Neural cell (in vitro differentiated cells): ENCODE data around the gene DPH5. TPM values are rescaled to one million over a fixed set of nuclear protein-coding genes. Genes with fewer than 3 reads are reported as not detected.
"Not testable (repeated sequence)": the region's sequence is repeated elsewhere in the genome, so short reads cannot be mapped to it uniquely, and the experiment has no call there.

Experiments
- H2AFZ ChIP-seq: fragments of 200-600, 300-800 bp; sonication (generic), shearing (Covaris generic); 2 replicates; pipeline ENCODE4 v1.6.0; 2014; ENCODE audit warnings: low read depth, mild to moderate bottlenecking, antibody characterized with exemption, low read length, moderate library complexity
- H3F3A ChIP-seq: fragments of 200-600 bp; shearing (Covaris generic); 2 replicates; pipeline ENCODE4 v1.6.1; 2016; ENCODE audit warnings: mild to moderate bottlenecking, moderate library complexity, mixed read lengths, antibody characterized with exemption, low read length; ENCODE audit not compliant: insufficient read depth, poor library complexity, severe bottlenecking
- H3K27ac ChIP-seq: fragments of 200-600, 300-800 bp; sonication (generic), shearing (Covaris generic); 2 replicates; pipeline ENCODE4 v1.5.1; 2014; ENCODE audit warnings: mild to moderate bottlenecking, low read length, moderate library complexity
- H3K27me3 ChIP-seq: fragments of 300-800, 200-600 bp; sonication (generic), shearing (Covaris generic); 2 replicates; pipeline ENCODE4 v1.6.0; 2014; ENCODE audit warnings: mild to moderate bottlenecking, low read depth, low read length, moderate library complexity; ENCODE audit not compliant: insufficient read depth
- H3K36me3 ChIP-seq: fragments of 300-800, 200-600 bp; sonication (generic), shearing (Covaris generic); 2 replicates; pipeline ENCODE4 v1.5.1; 2014; ENCODE audit warnings: mild to moderate bottlenecking, antibody characterized with exemption, low read length, moderate library complexity; ENCODE audit not compliant: insufficient read depth
- H3K4me2 ChIP-seq: fragments of 300-800, 200-600 bp; sonication (generic), shearing (Covaris generic); 2 replicates; pipeline ENCODE4 v1.6.0; 2014; ENCODE audit warnings: mild to moderate bottlenecking, low read length
- H3K4me3 ChIP-seq: fragments of 300-800, 200-600 bp; sonication (generic), shearing (Covaris generic); 2 replicates; pipeline ENCODE4 v1.5.1; 2014; ENCODE audit warnings: mild to moderate bottlenecking, low read length, moderate library complexity
- H3K79me2 ChIP-seq: fragments of 200-600 bp; shearing (Covaris generic); replicated peaks from 2 replicates; pipeline ENCODE4 v1.6.0; 2014; ENCODE audit warnings: mild to moderate bottlenecking, low read length, moderate library complexity; ENCODE audit not compliant: insufficient read depth
- H3K9ac ChIP-seq: fragments of 300-800, 200-600 bp; sonication (generic), shearing (Covaris generic); 2 replicates; pipeline ENCODE4 v1.6.1; 2016; ENCODE audit warnings: mild to moderate bottlenecking, low read length, mixed read lengths
- H3K9me2 ChIP-seq: fragments of 200-600 bp; shearing (Covaris generic); 2 replicates; pipeline ENCODE4 v1.6.1; 2016; ENCODE audit warnings: mild to moderate bottlenecking, low read length, mixed read lengths; ENCODE audit not compliant: insufficient read depth
- H3K9me3 ChIP-seq: fragments of 200-600, 300-800 bp; sonication (generic), shearing (Covaris generic); 2 replicates; pipeline ENCODE4 v1.6.1; 2016; ENCODE audit warnings: mild to moderate bottlenecking, mixed run types, low read length, moderate library complexity, mixed read lengths
- H4K20me1 ChIP-seq: fragments of 200-600 bp; shearing (Covaris generic); 2 replicates; pipeline ENCODE4 v1.6.1; 2016; ENCODE audit warnings: mild to moderate bottlenecking, mixed run types; ENCODE audit not compliant: insufficient read depth
- EP300 ChIP-seq: fragments of 450-650 bp; conservative IDR thresholded peaks from 2 replicates; pipeline ENCODE4 v1.6.1; 2014; ENCODE audit warnings: antibody characterized with exemption, mild to moderate bottlenecking, moderate library complexity; ENCODE audit not compliant: poor library complexity, severe bottlenecking
- EZH2 ChIP-seq: fragments of 200-600, 300-800 bp; shearing (Covaris generic), sonication (generic); IDR thresholded peaks from 2 replicates; pipeline ENCODE4 v1.6.1; 2014; ENCODE audit warnings: antibody characterized with exemption, low read length, borderline replicate concordance, mild to moderate bottlenecking; ENCODE audit not compliant: insufficient read depth, poor library complexity, severe bottlenecking
- MXI1 ChIP-seq: fragments of 450-650 bp; conservative IDR thresholded peaks from 2 replicates; pipeline ENCODE4 v1.6.1; 2014; ENCODE audit warnings: antibody characterized with exemption, mild to moderate bottlenecking; ENCODE audit not compliant: poor library complexity, severe bottlenecking
- POLR2AphosphoS5 ChIP-seq: IDR thresholded peaks from 2 replicates; pipeline ENCODE4 v1.6.1; 2012
- RAD21 ChIP-seq: fragments of 450-650 bp; conservative IDR thresholded peaks from 2 replicates; pipeline ENCODE4 v1.6.1; 2014; ENCODE audit warnings: antibody characterized with exemption, mild to moderate bottlenecking, moderate library complexity
- SMC3 ChIP-seq: fragments of 450-650 bp; conservative IDR thresholded peaks from 2 replicates; pipeline ENCODE4 v1.6.1; 2014; ENCODE audit warnings: antibody characterized with exemption, mild to moderate bottlenecking, moderate library complexity; ENCODE audit not compliant: poor library complexity
- TAF1 ChIP-seq: IDR thresholded peaks from 2 replicates; pipeline ENCODE4 v1.6.1; 2012; ENCODE audit warnings: low read depth
- polyA plus RNA-seq: library from polyadenylated mRNA; depleted of rRNA; stranded (reverse); fragments of >200 nt; gene quantifications from 2 replicates; pipeline ENCODE4 v1.2.3, GENCODE V29; 2014
- TF ChIP-seq, protein P1 (sequence below): fragments of 450-650 bp; IDR thresholded peaks from 2 replicates; pipeline ENCODE4 v1.5.1; 2014; ENCODE audit warnings: antibody characterized with exemption, mild to moderate bottlenecking, moderate library complexity; ENCODE audit not compliant: poor library complexity, severe bottlenecking
- TF ChIP-seq, protein P2 (sequence below): IDR thresholded peaks from 2 replicates; pipeline ENCODE4 v1.6.1; 2012; ENCODE audit warnings: borderline replicate concordance

DPH5 gene
- polyA plus RNA-seq, 1 donor from 2014 or later = 55.7 TPM

DNA sequence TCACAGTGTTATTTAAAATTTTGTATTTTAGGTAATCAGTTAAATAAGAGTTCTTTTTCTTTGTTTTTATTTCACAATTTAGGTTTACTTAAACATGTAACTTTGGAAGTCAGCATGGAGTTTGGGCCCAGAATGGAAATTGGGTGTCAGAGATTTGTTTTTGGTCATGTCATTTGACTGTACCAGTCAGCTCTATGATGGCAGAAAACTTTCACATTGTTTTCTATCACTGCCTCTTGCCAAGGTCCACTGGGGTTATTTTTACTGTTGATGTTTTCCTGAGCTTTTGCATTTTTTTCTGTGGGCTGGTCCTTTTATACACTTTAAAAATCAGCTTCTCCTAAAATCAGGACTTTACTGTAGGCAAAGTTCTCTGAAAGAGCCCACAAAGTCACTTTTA lies 75.2 kb downstream of the DPH5 start:
- no peaks in the 10 kb centered on the region for H3K79me2 ChIP-seq
- H3K27ac ChIP-seq = no peak overlapping the region
- no peaks in the 10 kb centered on the region for H3K36me3 ChIP-seq
- H2AFZ ChIP-seq = no peak overlapping the region
- H3K4me2 ChIP-seq = no peak overlapping the region
- no peaks in the 10 kb centered on the region for H3K9me2 ChIP-seq
- no peak overlapping the region for H3K4me3 ChIP-seq
- no peaks in the 10 kb centered on the region for H4K20me1 ChIP-seq
- no peaks in the 10 kb centered on the region for H3K27me3 ChIP-seq
- no peaks in the 10 kb centered on the region for H3K9me3 ChIP-seq
- H3K9ac ChIP-seq = no peak overlapping the region
- no peaks in the 10 kb centered on the region for H3F3A ChIP-seq
- no peak for TF ChIP-seq EZH2
- TF ChIP-seq, protein P1, sequence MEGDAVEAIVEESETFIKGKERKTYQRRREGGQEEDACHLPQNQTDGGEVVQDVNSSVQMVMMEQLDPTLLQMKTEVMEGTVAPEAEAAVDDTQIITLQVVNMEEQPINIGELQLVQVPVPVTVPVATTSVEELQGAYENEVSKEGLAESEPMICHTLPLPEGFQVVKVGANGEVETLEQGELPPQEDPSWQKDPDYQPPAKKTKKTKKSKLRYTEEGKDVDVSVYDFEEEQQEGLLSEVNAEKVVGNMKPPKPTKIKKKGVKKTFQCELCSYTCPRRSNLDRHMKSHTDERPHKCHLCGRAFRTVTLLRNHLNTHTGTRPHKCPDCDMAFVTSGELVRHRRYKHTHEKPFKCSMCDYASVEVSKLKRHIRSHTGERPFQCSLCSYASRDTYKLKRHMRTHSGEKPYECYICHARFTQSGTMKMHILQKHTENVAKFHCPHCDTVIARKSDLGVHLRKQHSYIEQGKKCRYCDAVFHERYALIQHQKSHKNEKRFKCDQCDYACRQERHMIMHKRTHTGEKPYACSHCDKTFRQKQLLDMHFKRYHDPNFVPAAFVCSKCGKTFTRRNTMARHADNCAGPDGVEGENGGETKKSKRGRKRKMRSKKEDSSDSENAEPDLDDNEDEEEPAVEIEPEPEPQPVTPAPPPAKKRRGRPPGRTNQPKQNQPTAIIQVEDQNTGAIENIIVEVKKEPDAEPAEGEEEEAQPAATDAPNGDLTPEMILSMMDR = no peak
- no peak for TF ChIP-seq POLR2AphosphoS5
- TF ChIP-seq MXI1 = no peak
- no peak for TF ChIP-seq TAF1
- no peak for TF ChIP-seq RAD21
- no peak for TF ChIP-seq EP300
- TF ChIP-seq SMC3 = no peak
- TF ChIP-seq, protein P2, sequence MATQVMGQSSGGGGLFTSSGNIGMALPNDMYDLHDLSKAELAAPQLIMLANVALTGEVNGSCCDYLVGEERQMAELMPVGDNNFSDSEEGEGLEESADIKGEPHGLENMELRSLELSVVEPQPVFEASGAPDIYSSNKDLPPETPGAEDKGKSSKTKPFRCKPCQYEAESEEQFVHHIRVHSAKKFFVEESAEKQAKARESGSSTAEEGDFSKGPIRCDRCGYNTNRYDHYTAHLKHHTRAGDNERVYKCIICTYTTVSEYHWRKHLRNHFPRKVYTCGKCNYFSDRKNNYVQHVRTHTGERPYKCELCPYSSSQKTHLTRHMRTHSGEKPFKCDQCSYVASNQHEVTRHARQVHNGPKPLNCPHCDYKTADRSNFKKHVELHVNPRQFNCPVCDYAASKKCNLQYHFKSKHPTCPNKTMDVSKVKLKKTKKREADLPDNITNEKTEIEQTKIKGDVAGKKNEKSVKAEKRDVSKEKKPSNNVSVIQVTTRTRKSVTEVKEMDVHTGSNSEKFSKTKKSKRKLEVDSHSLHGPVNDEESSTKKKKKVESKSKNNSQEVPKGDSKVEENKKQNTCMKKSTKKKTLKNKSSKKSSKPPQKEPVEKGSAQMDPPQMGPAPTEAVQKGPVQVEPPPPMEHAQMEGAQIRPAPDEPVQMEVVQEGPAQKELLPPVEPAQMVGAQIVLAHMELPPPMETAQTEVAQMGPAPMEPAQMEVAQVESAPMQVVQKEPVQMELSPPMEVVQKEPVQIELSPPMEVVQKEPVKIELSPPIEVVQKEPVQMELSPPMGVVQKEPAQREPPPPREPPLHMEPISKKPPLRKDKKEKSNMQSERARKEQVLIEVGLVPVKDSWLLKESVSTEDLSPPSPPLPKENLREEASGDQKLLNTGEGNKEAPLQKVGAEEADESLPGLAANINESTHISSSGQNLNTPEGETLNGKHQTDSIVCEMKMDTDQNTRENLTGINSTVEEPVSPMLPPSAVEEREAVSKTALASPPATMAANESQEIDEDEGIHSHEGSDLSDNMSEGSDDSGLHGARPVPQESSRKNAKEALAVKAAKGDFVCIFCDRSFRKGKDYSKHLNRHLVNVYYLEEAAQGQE = no peak

DNA sequence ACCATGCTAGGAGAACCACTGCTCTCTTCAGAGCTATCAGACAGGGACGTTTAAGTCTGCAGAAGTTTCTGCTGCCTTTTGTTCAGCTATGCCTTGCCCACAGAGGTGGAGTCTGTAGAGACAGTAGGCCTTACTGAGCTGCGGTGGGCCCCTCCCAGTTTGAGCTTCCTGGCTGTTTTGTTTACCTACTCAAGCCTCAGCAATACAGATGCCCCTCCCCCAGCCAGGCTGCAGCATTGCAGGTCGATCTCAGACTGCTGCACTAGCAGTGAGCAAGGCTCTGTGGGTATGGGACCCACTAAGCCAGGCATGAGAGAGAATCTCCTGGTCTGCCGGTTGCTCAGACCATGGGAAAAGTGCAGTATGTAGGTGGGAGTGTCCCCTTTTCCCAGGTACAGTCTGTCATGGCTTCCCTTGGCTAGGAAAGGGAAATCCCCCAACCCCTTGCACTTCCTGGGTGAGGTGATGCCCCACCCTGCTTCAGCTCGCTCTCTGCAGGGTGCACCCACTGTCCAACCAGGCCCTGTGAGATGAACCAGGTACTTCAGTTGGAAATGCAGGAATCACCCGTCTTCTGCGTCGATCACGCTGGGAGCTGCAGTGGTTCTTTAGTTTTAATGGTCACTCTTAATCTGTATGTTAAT lies 75.9 kb downstream of the DPH5 start:
- H3K4me2 ChIP-seq, H4K20me1 ChIP-seq, H3K9me3 ChIP-seq, H3K27me3 ChIP-seq, H2AFZ ChIP-seq, H3K27ac ChIP-seq, H3K9me2 ChIP-seq, H3K79me2 ChIP-seq, H3K36me3 ChIP-seq, H3K4me3 ChIP-seq, H3K9ac ChIP-seq, H3F3A ChIP-seq: not testable (repeated sequence)

DNA sequence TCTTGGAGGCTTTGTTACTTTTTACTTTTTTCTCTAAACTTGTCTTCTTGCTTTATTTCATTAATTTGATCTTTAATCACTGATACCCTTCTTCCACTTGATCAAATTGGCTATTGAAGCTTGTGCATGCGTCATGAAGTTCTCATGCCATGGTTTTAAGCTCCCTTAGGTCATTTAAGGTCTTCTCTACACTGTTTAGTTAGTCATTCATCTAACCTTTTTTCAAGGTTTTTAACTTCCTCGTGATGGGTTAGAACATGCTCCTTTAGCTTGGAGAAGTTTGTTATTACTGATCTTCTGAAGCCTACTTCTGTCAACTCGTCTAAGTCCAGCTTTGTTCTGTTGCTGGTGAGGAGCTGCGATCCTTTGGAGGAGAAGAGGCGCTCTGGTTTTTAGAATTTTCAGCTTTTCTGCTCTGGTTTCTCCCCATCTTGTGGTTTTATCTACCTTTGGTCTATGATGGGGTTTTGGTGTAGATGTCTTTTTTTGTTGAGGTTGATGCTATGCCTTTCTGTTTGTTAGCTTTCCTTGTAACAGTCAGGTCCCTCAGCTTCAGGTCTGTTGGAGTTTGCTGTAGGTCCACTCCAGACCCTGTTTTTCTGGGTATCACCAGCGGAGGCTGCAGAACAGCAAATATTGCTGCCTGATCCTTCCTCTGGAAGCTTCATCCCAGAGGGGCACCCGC lies 76.7 kb downstream of the DPH5 start:
- H3F3A ChIP-seq, H3K9ac ChIP-seq, H3K27me3 ChIP-seq, H3K4me2 ChIP-seq, H4K20me1 ChIP-seq, H3K79me2 ChIP-seq, H3K4me3 ChIP-seq, H3K27ac ChIP-seq, H3K9me2 ChIP-seq, H2AFZ ChIP-seq, H3K9me3 ChIP-seq, H3K36me3 ChIP-seq: not testable (repeated sequence)

DNA sequence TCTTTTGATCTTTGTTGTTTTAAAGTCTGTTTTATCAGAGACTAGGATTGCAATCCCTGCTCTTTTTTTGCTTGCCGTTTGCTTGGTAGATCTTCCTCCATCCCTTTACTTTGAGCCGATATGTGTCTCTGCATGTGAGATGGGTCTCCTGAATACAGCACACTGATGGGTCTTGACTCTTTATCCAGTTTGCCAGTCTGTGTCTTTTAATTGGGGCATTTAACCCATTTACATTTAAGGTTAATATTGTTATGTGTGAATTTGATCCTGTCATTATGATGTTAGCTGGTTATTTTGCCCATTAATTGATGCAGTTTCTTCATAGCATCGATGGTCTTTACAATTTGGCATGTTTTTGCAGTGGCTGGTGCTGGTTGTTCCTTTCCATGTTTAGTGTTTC lies 77.8 kb downstream of the DPH5 start:
- H3K36me3 ChIP-seq, H2AFZ ChIP-seq, H3K4me3 ChIP-seq, H3K79me2 ChIP-seq, H3K9me2 ChIP-seq, H3K27me3 ChIP-seq, H3K9me3 ChIP-seq, H3F3A ChIP-seq, H3K9ac ChIP-seq, H3K27ac ChIP-seq, H4K20me1 ChIP-seq, H3K4me2 ChIP-seq: not testable (repeated sequence)

DNA sequence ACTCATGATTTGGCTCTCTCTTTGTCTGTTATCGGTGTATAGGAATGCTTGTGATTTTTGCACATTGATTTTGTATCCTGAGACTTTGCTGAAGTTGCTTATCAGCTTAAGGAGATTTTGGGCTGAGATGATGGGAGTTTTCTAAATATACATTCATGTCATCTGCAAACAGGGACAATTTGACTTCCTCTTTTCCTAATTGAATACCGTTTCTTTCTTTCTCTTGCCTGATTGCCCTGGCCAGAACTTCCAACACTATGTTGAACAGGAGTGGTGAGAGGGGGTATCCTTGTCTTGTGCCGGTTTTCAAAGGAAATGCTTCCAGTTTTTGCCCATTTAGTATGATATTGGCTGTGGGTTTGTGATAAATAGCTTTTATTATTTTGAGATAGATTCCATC lies 79.5 kb downstream of the DPH5 start:
- not testable (repeated sequence) for H3K9me3 ChIP-seq, H3K9ac ChIP-seq, H3K36me3 ChIP-seq, H3K4me2 ChIP-seq, H3K79me2 ChIP-seq, H3K27ac ChIP-seq, H4K20me1 ChIP-seq, H3K4me3 ChIP-seq, H3K9me2 ChIP-seq, H3F3A ChIP-seq, H2AFZ ChIP-seq, H3K27me3 ChIP-seq
